ENCODE data around the gene ADAP1. TPM values are rescaled to one million over a fixed set of nuclear protein-coding genes. Genes with fewer than 3 reads are reported as not detected.

Gene ADAP1
- total and polyA plus RNA-seq, 2 of the 13 experiments (the other 11 are each of a cell fraction or from before 2014, with no cell fraction given), result 10.5 to 24.6 TPM

DNA sequence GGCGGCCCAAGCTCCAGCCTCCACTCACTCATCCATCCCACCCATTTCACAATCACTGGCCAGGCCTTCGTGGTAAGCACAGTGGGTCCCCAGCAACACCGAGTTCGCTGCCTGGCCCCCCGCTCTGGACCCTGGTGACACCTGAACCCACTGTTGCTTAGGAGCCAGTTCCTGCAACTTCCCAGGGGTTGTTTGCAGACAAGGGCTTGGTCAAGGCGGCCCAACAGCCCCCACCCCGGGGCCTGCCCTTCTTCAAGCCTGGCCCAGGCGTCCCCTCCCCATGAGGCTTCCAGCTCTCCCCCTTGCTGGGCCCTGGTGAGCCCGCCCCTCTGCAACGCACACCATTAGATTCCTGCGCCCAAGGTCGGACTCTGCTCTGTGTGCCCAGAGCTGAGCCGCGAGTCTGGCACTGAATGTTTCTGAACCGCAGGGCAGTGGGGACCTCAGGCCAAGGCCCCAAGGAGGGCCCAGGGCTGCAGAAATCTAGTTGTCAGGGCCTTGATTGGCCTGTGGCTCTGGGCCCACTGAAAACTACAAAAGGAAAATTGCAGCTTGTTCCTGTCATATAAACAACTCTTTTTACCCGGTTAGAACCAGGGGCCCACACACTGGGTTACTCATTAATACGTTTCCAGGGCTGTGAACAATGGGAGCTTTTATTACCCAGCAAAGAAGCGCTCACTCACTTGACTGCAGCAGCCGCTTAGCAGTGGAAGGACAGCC is 23.0 kb upstream of the ADAP1 start (continued):
- TF ChIP-seq ERF (CRISPR knock-in tag; IDR thresholded peaks at IDR 0.05) (no peak; the same call in none of the 2 replicates), FOXK2 (IDR thresholded peaks at IDR 0.05) (peak; percentile 89), DNMT1 (CRISPR knock-in tag; IDR thresholded peaks at IDR 0.05) (no peak), HNRNPLL (IDR thresholded peaks at IDR 0.05; ENCODE audit: low read depth, low read length, poor library complexity, severe bottlenecking) (peak; percentile 77), ZNF839 (CRISPR knock-in tag; IDR thresholded peaks at IDR 0.05; ENCODE audit: borderline replicate concordance) (no peak; the same call in 1 of the 2 replicates), ATRX (CRISPR knock-in tag; IDR thresholded peaks at IDR 0.05; ENCODE audit: borderline replicate concordance) (no peak), JUN (CRISPR knock-in tag; IDR thresholded peaks at IDR 0.05) (no peak), ZBTB38 (CRISPR knock-in tag; IDR thresholded peaks at IDR 0.05) (peak; percentile 80), HDAC2 (CRISPR knock-in tag; IDR thresholded peaks at IDR 0.05) (peak; percentile 82; the same call in 1 of the 2 replicates), SNAI1 (CRISPR knock-in tag; IDR thresholded peaks at IDR 0.05; ENCODE audit: borderline replicate concordance) (no peak), ATAD3A (CRISPR knock-in tag; IDR thresholded peaks at IDR 0.05) (no peak), ASH2L (IDR thresholded peaks at IDR 0.05; ENCODE audit: insufficient read length, low read depth, low read length) (peak; percentile 91), SMAD1 (CRISPR knock-in tag; IDR thresholded peaks at IDR 0.05; ENCODE audit: borderline replicate concordance, low read depth) (no peak; the same call in 1 of the 2 replicates), ZNF589 (CRISPR knock-in tag; conservative IDR thresholded peaks at IDR 0.05) (no peak), ZNF703 (CRISPR knock-in tag; IDR thresholded peaks at IDR 0.05; ENCODE audit: borderline replicate concordance) (no peak; the same call in 1 of the 2 replicates), ZFP62 (CRISPR knock-in tag; IDR thresholded peaks at IDR 0.05) (no peak), ZFP36L2 (CRISPR knock-in tag; IDR thresholded peaks at IDR 0.05) (no peak; the same call in 1 of the 2 replicates), MXI1 (IDR thresholded peaks at IDR 0.05; ENCODE audit: borderline replicate concordance, low read depth, low read length) (peak; percentile 58; the same call in 1 of the 3 replicates), NAIF1 (CRISPR knock-in tag; IDR thresholded peaks at IDR 0.05; ENCODE audit: borderline replicate concordance) (no peak), ZNF761 (CRISPR knock-in tag; conservative IDR thresholded peaks at IDR 0.05) (0 out of 2 replicates have a peak, but pooled peaks have one; percentile 26), NFATC3 (CRISPR knock-in tag; IDR thresholded peaks at IDR 0.05) (no peak), ISL2 (CRISPR knock-in tag; IDR thresholded peaks at IDR 0.05) (peak; percentile 89), AGO1 (IDR thresholded peaks at IDR 0.05; ENCODE audit: low read depth, low read length, poor library complexity, severe bottlenecking) (peak; percentile 54), PHB2 (IDR thresholded peaks at IDR 0.05; ENCODE audit: partially characterized antibody) (no peak), EEA1 (CRISPR knock-in tag; IDR thresholded peaks at IDR 0.05; ENCODE audit: borderline replicate concordance) (no peak), ZMYM3 (CRISPR knock-in tag; IDR thresholded peaks at IDR 0.05) (peak; percentile 75; the same call in 1 of the 2 replicates), ZNF772 (CRISPR knock-in tag; IDR thresholded peaks at IDR 0.05) (no peak)
- TF ChIP-seq, protein P1, sequence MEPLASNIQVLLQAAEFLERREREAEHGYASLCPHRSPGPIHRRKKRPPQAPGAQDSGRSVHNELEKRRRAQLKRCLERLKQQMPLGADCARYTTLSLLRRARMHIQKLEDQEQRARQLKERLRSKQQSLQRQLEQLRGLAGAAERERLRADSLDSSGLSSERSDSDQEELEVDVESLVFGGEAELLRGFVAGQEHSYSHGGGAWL (CRISPR knock-in tag; IDR thresholded peaks at IDR 0.05), result no peak
- TF ChIP-seq, protein P2, sequence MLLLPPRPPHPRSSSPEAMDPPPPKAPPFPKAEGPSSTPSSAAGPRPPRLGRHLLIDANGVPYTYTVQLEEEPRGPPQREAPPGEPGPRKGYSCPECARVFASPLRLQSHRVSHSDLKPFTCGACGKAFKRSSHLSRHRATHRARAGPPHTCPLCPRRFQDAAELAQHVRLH (CRISPR knock-in tag; IDR thresholded peaks at IDR 0.05; ENCODE audit: borderline replicate concordance, low read depth), result peak; percentile 58; the same call in 1 of the 2 replicates
- TF ChIP-seq, protein P3, sequence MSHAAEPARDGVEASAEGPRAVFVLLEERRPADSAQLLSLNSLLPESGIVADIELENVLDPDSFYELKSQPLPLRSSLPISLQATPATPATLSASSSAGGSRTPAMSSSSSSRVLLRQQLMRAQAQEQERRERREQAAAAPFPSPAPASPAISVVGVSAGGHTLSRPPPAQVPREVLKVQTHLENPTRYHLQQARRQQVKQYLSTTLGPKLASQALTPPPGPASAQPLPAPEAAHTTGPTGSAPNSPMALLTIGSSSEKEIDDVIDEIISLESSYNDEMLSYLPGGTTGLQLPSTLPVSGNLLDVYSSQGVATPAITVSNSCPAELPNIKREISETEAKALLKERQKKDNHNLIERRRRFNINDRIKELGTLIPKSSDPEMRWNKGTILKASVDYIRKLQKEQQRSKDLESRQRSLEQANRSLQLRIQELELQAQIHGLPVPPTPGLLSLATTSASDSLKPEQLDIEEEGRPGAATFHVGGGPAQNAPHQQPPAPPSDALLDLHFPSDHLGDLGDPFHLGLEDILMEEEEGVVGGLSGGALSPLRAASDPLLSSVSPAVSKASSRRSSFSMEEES (CRISPR knock-in tag; IDR thresholded peaks at IDR 0.05), result peak; percentile 72
